HG03520 (cell line): ENCODE data around the gene CSTPP1.
"Not testable (repeated sequence)": the region's sequence is repeated elsewhere in the genome, so short reads cannot be mapped to it uniquely, and the experiment has no call there.

Experiments
- ATAC-seq: cut with Tn5 transposase; IDR thresholded peaks from one replicate; pipeline ENCODE4 v1.9.1; 2021; ENCODE audit warnings: mild to moderate bottlenecking, moderate library complexity; ENCODE audit not compliant: unreplicated experiment

Gene CSTPP1

GRCh38 chr11:47093541-47093940 is 157.0 kb downstream of the CSTPP1 start:
- no peak for ATAC-seq

- not testable (repeated sequence) for ATAC-seq
Observed at GRCh38 chr11:47096871-47097270, 160.3 kb downstream of the CSTPP1 start.

GRCh38 chr11:47098223-47098622 is 161.7 kb downstream of the CSTPP1 start:
- not testable (repeated sequence) for ATAC-seq

- no peak for ATAC-seq
Observed at GRCh38 chr11:47099214-47099917, 162.8 kb downstream of the CSTPP1 start.

- no peak for ATAC-seq
Observed at GRCh38 chr11:47099918-47100315, 163.4 kb downstream of the CSTPP1 start.

- ATAC-seq: no peak
Observed at GRCh38 chr11:47101406-47101805, 164.8 kb downstream of the CSTPP1 start.

GRCh38 chr11:47104261-47104950 is 167.8 kb downstream of the CSTPP1 start:
- no peak for ATAC-seq

GRCh38 chr11:47105541-47105940 is 169.0 kb downstream of the CSTPP1 start:
- ATAC-seq: no peak

- no peak for ATAC-seq
Observed at GRCh38 chr11:47105974-47106373, 169.4 kb downstream of the CSTPP1 start.

GRCh38 chr11:47106798-47107411 is 170.3 kb downstream of the CSTPP1 start:
- ATAC-seq: no peak

GRCh38 chr11:47107744-47108143 is 171.2 kb downstream of the CSTPP1 start:
- ATAC-seq: no peak

GRCh38 chr11:47108214-47108613 is 171.7 kb downstream of the CSTPP1 start:
- no peak for ATAC-seq

- no peak for ATAC-seq
Observed at GRCh38 chr11:47109051-47109726, 172.6 kb downstream of the CSTPP1 start.

- ATAC-seq: no peak
Observed at GRCh38 chr11:47109727-47110246, 173.2 kb downstream of the CSTPP1 start.

GRCh38 chr11:47111318-47111804 is 174.8 kb downstream of the CSTPP1 start:
- peak; percentile 79 for ATAC-seq

GRCh38 chr11:47112941-47113340 is 176.4 kb downstream of the CSTPP1 start:
- ATAC-seq: not testable (repeated sequence)

GRCh38 chr11:47118958-47119688 is 182.6 kb downstream of the CSTPP1 start:
- ATAC-seq: not testable (repeated sequence)

- ATAC-seq: no peak
Observed at GRCh38 chr11:47121056-47121455, 184.5 kb downstream of the CSTPP1 start.

GRCh38 chr11:47121731-47122130 is 185.2 kb downstream of the CSTPP1 start:
- ATAC-seq: no peak

GRCh38 chr11:47123094-47123493 is 186.5 kb downstream of the CSTPP1 start:
- no peak for ATAC-seq
